ENCODE results near the gene APOBEC3G.
A peak's percentile ranks its signal among the peaks of the same experiment; 100 is the strongest.
"Not testable (repeated sequence)": the region's sequence is repeated elsewhere in the genome, so short reads cannot be mapped to it uniquely, and the experiment has no call there.

The APOBEC3G gene

DNA sequence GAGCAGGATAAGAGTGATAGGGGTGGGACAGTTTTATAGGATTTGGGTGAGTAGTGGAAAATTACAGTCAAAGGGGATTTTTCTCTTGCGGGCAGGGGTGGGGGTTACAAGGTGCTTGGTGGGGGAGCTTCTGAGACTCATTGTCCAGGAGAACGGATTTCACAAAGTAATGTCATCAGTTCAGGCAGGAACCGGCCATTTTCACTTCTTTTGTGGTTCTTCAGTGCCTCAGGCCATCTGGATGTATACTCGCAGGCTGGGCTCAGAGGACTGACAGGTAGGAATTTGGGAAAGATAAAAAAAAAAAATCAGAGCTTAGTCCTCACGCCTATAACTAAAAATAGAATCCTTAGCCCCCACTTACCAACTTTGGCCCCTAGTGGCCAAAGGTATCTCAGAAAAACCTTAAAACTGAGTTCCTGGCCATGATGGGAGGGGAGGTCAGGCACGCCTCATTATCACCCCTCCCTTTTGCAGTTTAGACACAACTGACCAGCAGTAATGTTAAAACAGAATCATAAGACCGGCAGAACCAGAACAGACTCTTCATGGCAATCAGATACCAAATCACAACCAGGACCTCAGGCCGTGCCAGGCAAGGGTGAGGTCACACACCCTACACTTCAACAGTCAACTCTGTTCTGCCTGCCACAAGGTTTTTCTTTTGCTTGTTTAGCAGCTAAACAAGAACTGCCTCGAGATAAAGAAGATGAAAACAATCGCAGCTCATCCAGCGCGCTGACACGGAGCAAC, 8.9 kb upstream of the APOBEC3G start:
- no peak for DNase-seq

DNA sequence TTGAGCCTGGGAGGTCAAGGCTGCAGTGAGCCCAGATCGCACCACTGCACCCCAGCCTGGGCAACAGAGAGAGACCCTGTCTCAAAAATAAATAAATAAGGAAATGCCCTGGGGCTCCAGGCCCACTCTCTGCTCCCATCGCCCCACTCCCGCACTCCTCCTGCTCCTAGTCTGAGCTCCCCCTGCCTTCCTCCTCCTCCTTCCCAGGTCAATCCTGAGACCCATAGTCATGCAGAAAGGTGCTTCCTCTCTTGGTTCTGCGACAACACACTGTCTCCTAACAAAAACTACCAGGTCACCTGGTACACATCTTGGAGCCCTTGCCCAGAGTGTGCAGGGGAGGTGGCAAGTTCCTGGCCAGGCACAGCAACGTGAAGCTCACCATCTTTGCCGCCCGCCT, 6.9 kb upstream of the APOBEC3G start:
- DNase-seq: no peak

DNA sequence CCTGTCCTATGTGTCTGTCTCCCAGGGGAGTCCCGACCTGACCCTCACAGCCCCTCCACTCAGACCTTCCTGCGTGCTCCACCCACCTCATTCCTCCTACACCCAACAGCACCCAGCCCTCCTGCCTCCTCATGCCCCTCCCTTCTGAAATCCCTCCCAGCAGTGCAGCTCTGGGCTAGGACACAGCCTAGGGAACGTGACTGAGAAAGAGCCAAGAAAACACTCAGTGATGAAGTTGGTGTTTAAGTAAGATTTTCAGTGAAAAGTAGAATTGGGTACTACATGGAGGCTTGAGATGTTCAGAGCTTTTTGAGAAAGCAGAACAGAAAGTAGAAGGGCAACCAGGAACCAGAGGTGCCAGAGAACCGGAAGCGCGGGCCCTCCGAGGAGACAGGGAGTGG, 4.5 kb upstream of the APOBEC3G start:
- DNase-seq: not testable (repeated sequence)

DNA sequence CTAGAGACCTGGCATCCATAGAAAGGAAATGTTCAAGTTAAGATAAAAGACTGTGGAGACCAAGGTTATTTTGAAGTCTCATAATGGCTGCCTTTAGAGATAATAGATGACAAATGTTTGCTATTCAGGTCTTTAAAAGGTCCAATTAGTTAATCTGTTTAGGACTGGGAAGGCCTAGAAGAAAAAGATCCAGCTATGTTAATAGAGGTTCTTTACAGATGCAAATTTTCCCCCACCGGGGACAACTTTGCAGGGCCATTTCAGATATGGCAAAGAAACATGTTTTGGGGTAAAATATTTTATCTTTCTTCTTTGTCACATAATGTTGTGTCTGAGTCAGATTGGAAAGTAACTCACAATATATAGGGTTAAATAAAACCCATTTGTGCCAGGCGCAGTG, 3.1 kb upstream of the APOBEC3G start:
- DNase-seq: no peak

DNA sequence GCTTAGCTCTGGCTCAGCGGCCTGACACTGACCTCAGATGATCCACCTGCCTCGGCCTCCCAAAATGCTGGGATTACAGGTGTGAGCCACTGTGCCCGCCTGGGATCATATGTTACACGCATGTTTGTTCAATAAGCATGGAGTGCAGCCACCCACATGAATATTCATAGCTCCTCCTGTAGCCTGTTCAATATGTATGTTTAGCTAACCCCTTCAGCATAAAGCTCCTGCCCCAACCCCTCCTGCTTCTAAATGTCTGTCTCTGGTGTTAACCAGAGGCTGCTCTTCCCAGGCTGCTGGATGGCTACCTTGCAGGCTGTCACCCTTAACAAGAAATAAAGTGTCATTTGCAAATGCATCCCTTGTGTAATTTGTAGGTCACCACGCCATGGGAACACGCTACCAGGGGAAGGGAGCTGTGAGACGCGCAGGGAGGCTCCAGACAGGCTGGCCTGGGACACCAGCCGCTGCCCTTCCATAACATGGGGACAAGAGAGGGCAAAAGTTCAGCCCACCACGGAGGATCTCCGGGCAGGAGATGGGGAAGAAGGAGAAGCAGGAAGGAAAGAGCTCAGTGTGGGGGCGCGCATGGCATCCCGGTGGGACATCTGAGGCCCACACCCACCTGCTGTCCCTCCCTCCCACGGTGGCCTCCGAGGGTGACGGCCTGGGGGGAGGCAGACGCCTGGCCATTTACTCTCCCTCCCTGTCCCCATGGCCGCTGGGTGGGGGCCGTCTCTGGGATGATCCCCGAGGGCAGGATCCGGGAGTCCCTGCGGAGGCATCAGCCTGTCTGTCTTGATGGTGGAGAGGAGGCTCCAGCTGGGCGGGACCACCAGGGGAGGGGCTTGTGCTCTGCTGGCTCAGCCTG, 685 bp upstream of the APOBEC3G start:
- not testable (repeated sequence) for DNase-seq

DNA sequence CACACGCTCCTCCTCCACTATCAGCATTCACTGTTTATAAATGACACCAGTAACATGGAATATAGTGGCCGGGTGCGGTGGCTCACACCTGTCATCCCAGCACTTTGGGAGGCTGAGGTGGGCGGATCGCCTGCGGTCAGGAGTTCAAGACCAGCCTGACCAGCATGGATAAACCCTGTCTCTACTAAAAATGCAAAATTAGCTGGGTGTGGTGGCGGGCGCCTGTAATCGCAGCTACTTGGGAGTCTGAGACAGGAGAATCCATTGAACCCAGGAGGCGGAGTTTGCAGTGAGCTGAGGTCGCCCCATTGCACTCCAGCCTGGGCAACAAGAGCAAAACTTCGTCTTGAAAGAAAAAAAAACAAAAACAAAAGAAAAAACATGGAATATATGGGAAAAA, 837 bp downstream of the APOBEC3G start:
- DNase-seq: not testable (repeated sequence)

DNA sequence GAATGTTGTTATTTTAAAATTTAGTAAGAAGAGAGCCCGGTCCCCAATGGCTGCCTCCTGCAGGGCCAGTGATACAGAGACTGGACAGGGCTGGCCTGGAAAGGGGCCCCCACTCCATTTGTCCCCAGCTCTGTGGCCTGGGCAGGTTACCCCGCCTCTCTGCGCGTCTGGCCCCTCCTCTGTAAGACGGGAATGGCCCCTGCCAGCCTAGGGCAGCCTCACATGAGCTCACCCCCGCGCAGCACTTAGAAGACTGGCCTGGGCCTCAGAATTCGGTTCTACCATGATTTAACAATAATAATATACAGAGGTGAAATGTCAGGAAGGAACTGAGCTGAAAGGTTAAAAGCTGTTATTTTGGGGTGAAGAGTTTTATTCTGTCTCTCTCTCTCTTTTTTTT, 1.3 kb downstream of the APOBEC3G start:
- peak; percentile 52 for DNase-seq

DNA sequence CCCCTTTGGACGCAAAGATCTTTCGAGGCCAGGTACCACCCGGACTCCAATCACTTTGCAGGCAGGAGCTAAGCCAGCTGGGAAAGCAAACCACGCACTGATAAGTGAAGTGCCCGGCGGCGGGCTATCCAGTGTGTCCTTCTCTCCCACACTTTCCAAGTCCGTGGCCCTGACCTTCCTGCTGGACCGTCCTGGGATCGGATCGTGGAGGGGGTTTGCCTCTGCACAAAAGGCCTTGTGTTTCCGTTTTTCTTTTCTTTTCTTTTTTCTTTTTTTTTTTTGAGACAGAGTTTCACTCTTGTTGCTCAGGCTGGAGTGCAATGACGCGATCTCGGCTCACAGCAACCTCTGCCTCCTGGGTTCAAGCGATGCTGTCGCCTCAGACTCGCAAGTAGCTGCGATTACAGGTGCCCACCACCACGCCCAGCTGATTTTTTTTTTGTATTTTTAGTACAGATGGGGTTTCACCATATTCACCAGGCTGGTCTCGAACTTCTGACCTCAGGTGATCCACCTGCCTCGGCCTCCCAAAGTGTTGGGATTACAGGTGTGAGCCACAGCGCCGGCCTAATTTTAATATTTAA, 2.1 kb downstream of the APOBEC3G start:
- peak; percentile 31 for DNase-seq

DNA sequence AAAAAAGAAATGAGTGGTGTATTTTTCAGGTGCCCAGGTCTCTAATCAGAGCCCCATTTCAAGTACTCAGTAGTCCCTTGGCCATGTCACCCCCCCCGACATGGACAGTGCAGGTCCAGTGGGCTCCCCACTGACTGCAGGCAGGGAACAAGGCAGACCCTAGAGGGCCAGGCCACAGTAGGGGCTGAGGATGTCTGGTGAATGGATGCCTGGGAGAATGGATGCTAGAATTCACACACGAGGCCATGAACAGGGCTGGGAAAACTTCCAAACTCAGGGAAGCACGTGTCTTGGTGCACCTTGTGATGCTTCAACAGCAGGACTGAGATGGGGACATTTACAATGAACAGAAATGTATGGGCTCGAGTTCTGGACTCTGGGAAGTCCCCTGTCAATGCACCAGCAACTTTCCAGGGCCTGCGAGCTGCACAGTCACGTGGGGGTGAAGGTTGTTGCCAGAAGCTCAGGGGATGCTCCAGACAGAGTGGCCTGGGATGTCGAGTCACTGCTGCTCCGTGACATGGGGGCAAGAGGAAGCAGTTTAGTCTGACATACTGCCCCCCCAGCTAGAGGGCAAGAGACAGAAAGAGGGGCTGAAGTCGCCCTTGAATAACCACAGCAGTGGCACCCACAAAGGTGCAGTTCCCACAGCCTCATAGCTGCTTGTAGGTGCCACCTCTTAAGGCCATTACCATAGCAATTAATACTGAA, 3.1 kb downstream of the APOBEC3G start:
- peak; percentile 59 for DNase-seq

DNA sequence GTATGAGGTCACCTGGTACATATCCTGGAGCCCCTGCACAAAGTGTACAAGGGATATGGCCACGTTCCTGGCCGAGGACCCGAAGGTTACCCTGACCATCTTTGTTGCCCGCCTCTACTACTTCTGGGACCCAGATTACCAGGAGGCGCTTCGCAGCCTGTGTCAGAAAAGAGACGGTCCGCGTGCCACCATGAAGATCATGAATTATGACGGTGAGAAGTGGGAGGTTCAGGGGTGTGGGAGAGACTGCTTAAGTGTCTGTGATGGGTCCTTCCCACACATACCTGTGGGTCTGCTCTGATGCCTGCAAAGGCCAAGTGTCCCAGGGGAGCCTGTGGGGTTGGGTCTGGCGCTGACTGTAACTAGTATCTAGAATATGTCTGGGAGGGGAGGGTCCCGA, 3.9 kb downstream of the APOBEC3G start:
- no peak for DNase-seq

DNA sequence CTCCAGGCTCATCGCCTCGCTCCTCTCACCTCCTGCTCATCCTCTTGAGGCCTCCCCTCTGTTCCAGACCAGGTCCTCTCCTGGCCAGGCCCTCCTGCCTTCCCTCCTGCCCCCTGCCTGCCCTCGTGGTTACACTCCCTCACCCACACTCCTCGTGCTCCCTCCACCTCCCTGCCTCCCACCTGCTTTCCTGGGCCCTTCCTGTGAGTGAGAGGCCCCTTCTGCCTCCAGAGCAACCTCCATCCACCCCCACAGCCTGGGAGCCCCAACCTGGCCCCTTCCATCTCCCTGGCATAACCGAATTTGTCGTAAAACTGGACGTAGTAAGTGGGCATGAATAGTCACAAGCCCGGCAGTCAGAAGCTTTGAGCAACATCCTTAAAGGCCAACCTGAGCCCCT, 4.5 kb downstream of the APOBEC3G start:
- DNase-seq: no peak

DNA sequence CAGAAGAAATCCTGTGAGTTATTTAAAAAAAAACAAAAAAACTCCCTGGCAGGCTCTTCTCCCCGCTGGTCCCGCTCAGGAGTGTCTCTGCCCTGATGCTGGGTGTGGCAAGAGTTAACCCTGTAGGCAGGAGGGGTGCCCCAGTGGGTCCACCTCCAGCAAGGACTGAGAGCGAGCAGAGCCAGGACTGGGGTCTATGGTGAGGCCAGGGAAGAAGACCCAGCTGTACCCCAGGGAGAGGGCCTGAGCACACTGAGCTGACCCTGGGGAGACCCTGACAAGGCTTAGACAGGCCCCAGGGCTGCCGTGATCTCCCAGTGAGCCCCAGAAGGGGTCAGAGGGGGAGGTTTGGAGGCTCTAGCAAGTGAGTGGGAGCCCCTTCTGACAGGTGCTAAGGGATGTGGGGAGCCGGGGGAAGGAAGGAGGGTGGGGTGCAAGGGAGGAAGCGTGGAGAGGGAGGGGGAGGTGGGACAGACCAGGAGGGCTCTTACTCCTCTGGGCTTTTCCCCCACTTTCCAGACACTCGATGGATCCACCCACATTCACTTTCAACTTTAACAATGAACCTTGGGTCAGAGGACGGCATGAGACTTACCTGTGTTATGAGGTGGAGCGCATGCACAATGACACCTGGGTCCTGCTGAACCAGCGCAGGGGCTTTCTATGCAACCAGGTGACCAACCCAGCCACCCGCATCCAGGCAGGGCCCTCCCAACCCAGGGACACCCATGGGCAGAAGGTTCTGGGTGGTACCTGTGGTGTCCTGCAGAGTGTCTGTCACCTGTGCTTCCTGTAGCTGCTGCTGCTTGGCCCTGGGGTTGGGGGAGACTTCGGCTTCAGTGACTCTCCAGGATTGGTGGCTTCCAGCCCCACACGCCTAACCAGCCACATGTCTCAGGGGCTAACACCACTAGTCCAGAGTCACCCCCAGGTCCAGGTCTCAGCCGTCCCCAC, 6.4 kb downstream of the APOBEC3G start:
- DNase-seq: no peak

DNA sequence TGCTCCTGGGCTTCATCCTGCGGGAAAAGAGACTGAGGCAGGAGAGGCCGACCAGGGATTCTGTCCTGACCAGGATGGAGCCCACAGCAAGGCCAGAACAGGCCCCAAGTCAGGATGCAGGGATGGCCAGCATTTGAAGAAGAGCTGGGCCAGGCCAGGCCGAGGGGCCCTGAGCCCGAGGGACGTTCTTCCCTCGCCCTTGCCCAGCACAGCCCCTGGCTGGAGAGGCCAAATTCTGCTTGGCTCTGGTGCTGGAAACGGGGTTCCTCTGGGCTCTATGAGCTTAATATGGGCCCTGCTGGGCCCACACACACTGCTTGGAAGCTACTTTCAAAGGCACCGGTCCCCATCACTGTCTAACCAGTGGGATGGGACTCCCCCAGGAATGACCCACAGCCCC, 7.6 kb downstream of the APOBEC3G start:
- DNase-seq: no peak

DNA sequence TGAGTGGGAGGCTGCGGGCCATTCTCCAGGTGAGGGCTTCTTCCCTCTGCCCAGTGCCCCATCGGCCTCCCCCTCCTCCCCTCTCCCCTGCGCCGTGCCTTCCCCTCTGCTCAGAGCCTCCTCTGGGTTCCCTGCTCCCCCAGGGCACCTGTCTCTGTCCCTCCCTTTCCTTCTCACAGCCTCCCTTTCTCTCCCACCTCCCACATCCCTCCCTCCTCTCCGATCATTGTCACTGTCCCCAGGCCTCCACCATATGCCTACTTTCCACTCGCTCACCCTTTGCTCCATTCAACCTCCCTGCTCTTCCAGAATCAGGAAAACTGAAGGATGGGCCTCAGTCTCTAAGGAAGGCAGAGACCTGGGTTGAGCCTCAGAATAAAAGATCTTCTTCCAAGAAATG, 10.0 kb downstream of the APOBEC3G start:
- DNase-seq: no peak

DNA sequence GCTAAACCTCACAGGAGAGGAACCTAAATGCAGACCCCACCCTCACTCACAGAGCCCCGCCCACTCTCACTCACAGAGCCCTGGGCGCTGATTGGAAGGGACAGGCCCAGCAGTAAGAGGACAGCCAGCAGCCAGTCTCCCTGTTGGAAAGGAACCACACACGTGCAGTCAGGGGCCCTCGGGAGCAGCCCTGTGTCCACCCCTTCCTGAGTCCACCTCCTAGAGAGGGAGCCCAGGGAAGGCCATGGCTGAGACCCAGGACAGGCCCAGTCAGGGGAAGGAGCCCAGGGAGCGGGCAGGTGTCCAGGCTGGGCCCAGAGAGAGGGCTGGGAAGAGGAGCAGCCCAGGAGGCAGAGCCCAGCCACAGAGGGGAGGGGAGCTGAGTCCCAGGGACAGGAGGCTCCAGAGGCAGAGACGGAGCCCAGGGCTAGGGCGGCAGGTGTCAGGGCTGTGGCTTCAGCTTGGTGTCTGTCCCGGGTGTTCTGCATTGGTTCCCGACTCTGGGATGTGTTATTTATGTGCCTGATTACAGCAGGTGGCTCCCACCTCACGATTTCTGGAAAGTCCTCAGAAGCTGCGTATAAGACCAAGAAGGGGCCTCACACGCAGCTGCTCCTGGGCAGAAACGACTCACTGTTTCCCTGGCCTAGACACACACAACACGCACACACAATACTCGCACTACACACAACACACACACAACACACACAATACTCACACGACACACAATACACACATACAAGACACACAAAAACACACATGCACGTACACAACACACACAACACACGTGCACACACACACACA, 11.0 kb downstream of the APOBEC3G start:
- DNase-seq: no peak

DNA sequence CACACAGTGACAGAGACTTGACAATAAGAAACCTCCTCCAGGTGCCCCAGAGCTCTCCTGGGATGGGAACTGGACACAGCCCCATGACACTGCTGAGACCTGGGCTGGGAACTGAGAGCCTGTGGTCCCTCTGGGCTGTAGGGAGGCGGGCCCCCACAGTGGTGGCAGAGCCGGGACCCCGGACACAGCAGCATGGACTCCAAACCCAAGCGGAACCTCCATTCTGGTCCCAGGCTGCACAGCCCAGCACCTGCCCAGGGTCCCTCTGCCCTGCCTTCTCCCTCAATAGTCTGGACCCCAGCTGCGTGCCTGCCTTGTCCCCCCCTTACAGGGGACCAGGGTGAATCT, 11.6 kb downstream of the APOBEC3G start:
- no peak for DNase-seq

DNA sequence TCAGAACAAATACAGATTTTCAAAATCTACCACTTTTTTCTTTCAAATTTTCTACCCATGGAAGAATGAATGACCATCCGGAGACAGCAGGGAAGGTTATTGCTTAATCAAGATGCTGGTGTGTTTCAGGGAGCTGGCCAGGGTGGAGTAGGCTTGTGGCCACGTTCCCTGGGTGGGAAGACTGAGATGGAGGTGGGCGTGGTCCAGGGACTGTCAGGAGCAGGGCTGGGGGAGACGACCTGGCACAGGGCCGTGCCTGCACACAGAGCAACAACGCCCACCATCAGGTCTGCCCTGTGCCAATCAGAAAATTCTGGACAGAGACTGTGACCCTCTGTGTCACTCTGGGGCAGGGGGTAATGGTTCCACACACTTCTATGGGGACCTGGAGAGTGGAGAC, 12.9 kb downstream of the APOBEC3G start:
- no peak for DNase-seq

DNA sequence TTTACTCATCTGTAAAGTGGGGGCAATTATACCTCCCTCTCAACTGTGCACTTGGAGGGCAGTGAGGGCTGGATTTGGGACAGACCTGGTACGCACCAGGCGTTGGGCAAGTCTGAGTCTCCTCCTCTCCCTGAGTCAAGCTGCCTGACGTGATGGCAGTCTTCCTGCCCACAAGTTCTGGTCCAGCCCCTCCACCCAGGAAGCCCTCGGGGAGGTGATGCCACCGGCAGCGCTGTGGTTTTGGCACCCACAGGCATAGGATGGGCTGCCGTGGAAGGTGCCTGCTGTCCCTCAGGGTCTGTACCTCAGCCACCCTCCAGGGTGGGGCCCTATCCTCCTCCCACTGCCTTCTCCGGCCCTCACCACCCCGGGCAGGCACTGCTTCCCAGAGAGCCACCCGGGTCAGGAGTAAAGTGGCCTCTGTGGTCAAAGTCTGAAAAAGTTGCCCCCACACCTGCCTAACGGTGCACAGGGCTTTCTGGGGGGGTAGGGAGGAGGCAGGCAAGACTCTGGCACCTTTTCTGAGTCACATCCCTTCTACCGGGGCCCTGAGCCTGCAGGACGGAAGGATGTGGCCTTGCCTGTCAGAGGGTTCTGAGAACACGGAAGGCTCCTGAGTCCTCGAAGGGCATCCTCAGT, 13.5 kb downstream of the APOBEC3G start:
- DNase-seq: peak; percentile 91

DNA sequence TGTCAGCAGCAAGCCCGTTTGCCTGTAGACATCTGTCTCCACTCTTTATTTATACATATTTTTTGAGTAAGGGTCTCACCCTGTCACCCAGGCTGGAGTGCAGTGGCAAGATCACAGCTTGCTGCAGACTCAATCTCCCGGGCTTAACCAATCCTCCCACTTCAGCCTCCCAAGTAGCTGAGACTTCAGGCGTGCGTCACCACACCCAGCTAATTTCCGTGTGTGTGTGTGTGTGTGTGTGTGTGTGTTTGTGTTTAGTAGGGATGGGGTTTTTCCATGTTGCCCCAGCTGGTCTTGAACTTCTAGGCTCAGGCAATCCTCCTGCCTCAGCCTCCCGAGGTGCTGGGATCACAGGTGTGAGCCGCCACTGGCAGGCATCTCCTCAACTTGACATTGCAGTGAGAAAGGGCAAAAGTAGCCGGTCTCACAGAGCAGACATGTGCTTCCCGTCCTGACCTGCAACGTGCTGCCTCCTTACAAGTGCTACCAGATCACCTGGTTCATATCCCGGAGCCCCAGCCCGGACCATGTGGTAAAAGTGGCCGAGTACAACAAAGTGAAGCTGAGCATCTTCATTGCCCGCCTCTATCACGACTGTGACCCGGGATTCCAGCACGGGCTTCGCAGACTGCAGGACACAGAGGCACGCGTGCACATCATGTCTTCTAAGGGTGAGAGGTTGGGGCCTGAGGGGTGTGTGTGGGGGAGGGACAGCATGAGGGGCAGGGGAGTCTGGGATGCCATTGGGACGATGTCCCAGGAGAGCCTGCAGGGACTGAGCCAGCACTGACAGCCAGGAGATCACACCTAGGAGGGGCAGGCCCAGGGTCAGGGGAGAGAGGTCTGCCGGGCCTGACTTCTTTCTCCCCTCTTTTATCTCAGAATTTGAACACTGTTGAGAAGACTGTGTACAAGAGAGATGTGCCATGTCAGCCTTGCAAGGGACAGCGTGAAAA, 14.3 kb downstream of the APOBEC3G start:
- DNase-seq: no peak
